OCI-LY7 (cell line): Measurements from ENCODE around the gene PFKFB4. TPM values are rescaled to one million over a fixed set of nuclear protein-coding genes. Genes with fewer than 3 reads are reported as not detected.
"Not testable (repeated sequence)": the region's sequence is repeated elsewhere in the genome, so short reads cannot be mapped to it uniquely, and the experiment has no call there.

Source experiments
- BruUV-seq: library from RNA; stranded (reverse); fragments of 400-500 nt; replicated peaks from 2 replicates; lab custom pipeline; 2021; lab: Mats Ljungman, UMichigan
- CTCF ChIA-PET: fragments of 300-600 bp; sonication (Branson Sonifier 250); formaldehyde crosslinking; loops from one replicate; lab custom pipeline; 2022; ENCODE audit warnings: antibody characterized with exemption; ENCODE audit not compliant: unreplicated experiment; lab: Charles Lee
- POLR2A ChIA-PET: fragments of 300-600 bp; sonication (Branson Sonifier 250); formaldehyde crosslinking; loops from one replicate; lab custom pipeline; 2022; ENCODE audit warnings: antibody characterized with exemption; lab: Charles Lee
- DNase-seq: peaks from one replicate; pipeline ENCODE4 v3.0.0-alpha.2; 2015; ENCODE audit warnings: low spot score
- H2AFZ ChIP-seq: fragments of 200-600 bp; sonication (generic), shearing (Covaris generic); 2 replicates; pipeline ENCODE4 v1.6.1; 2014; ENCODE audit warnings: mild to moderate bottlenecking, antibody characterized with exemption, low read length, moderate library complexity
- H3K27ac ChIP-seq: fragments of 200-600 bp; sonication (generic); 2 replicates; pipeline ENCODE4 v1.5.1; 2014; ENCODE audit warnings: mixed run types, low read depth, mild to moderate bottlenecking, moderate library complexity, low read length, inconsistent platforms; ENCODE audit not compliant: poor library complexity, severe bottlenecking
- H3K36me3 ChIP-seq: fragments of 200-600 bp; sonication (generic); 2 replicates; pipeline ENCODE4 v1.6.1; 2014; ENCODE audit warnings: mild to moderate bottlenecking, antibody characterized with exemption, low read length, moderate library complexity, mixed read lengths; ENCODE audit not compliant: insufficient read depth
- H3K4me1 ChIP-seq: fragments of 200-600 bp; sonication (generic); 2 replicates; pipeline ENCODE4 v1.5.1; 2014; ENCODE audit warnings: mild to moderate bottlenecking, low read length; ENCODE audit not compliant: insufficient read depth, poor library complexity, severe bottlenecking
- H3K4me2 ChIP-seq: fragments of 200-600 bp; sonication (generic); 2 replicates; pipeline ENCODE4 v1.6.1; 2014; ENCODE audit warnings: mild to moderate bottlenecking, low read length
- H3K4me3 ChIP-seq: fragments of 200-600 bp; sonication (generic); 2 replicates; pipeline ENCODE4 v1.5.1; 2014; ENCODE audit warnings: mild to moderate bottlenecking, low read depth, low read length; ENCODE audit not compliant: poor library complexity, severe bottlenecking
- H3K79me2 ChIP-seq: fragments of 200-600 bp; sonication (generic); 2 replicates; pipeline ENCODE4 v1.6.1; 2016; ENCODE audit warnings: low read depth, mild to moderate bottlenecking, low read length, moderate library complexity, mixed read lengths; ENCODE audit not compliant: insufficient read depth
- H3K9me2 ChIP-seq: fragments of 200-600 bp; sonication (generic); 2 replicates; pipeline ENCODE4 v1.6.1; 2016; ENCODE audit warnings: mild to moderate bottlenecking, low read length, mixed read lengths; ENCODE audit not compliant: insufficient read depth
- H3K9me3 ChIP-seq: fragments of 200-600 bp; sonication (generic); 2 replicates; pipeline ENCODE4 v1.6.1; 2014; ENCODE audit warnings: mild to moderate bottlenecking, mixed run types, low read length, mixed read lengths
- H4K20me1 ChIP-seq: fragments of 200-600 bp; sonication (generic); 2 replicates; pipeline ENCODE4 v1.6.1; 2014; ENCODE audit warnings: mild to moderate bottlenecking, antibody characterized with exemption, low read length, moderate library complexity, mixed read lengths; ENCODE audit not compliant: insufficient read depth
- CTCF ChIP-seq: fragments of 200-600 bp; sonication (generic); conservative IDR thresholded peaks from 2 replicates; pipeline ENCODE4 v1.5.1; 2014; ENCODE audit warnings: mild to moderate bottlenecking, antibody characterized with exemption, low read length, moderate library complexity, mixed read lengths
- EZH2phosphoT487 ChIP-seq: fragments of 200-600 bp; sonication (generic); IDR thresholded peaks from 2 replicates; pipeline ENCODE4 v1.6.1; 2018; ENCODE audit warnings: low read depth, borderline replicate concordance, mild to moderate bottlenecking, mixed run types, antibody characterized with exemption, low read length, moderate library complexity, mixed read lengths
- intact Hi-C: fragments of 100-400 bp; cut with micrococcal nuclease; formaldehyde crosslinking; loops from one replicate; pipeline ENCODE4 v1.10.0; 2022; ENCODE audit not compliant: unreplicated experiment
- total RNA-seq, 2 experiments: library from RNA; depleted of rRNA in 1 of 2; stranded (reverse); fragments of >200 nt in 1 of 2; shearing (Covaris generic) in 1 of 2; gene quantifications; 2 replicates each; pipeline ENCODE4 v1.2.3, GENCODE V29; 2014 to 2022

Gene PFKFB4
- total RNA-seq, 2 experiments from 2014 or later: 5.0 to 29.0 TPM

GRCh38 chr3:48486952-48487351 is 69.7 kb downstream of the PFKFB4 start:
- ChIA-PET POLR2A (no interaction called here), CTCF (no interaction called here)
- H3K4me2 ChIP-seq: no peak overlapping the region
- no peaks in the 10 kb centered on the region for H3K9me3 ChIP-seq
- no peak overlapping the region for H2AFZ ChIP-seq
- peaks cover 12% of the 10 kb centered on the region for H3K4me1 ChIP-seq
- BruUV-seq: no TSS peak
- no peaks in the 10 kb centered on the region for H3K36me3 ChIP-seq
- intact Hi-C loops: no loop called here
- no peaks in the 10 kb centered on the region for H3K79me2 ChIP-seq
- no peaks in the 10 kb centered on the region for H3K9me2 ChIP-seq
- no peaks in the 10 kb centered on the region for H4K20me1 ChIP-seq
- no peak overlapping the region for H3K27ac ChIP-seq
- no peak for DNase-seq
- H3K4me3 ChIP-seq: no peak overlapping the region
- TF ChIP-seq EZH2phosphoT487: no peak
- TF ChIP-seq CTCF: no peak

- H4K20me1 ChIP-seq, H3K79me2 ChIP-seq, H3K9me2 ChIP-seq, H3K27ac ChIP-seq, H3K4me3 ChIP-seq, BruUV-seq, intact Hi-C loops, DNase-seq, CTCF ChIA-PET, H2AFZ ChIP-seq, H3K36me3 ChIP-seq, H3K4me2 ChIP-seq, H3K9me3 ChIP-seq: not testable (repeated sequence)
- POLR2A ChIA-PET: interaction anchor here (1.0 kb wide), 1 partner anchor 24 kb away, joined by 4 read pairs; no protein-coding TSS in a partner anchor
- peaks cover 23% of the 10 kb centered on the region for H3K4me1 ChIP-seq
Measured at GRCh38 chr3:48482822-48483221, 73.8 kb downstream of the PFKFB4 start.

GRCh38 chr3:48480891-48481290 is 75.7 kb downstream of the PFKFB4 start:
- CTCF ChIA-PET, H3K36me3 ChIP-seq, H3K79me2 ChIP-seq, H3K4me2 ChIP-seq, H3K9me3 ChIP-seq, BruUV-seq, H3K27ac ChIP-seq, H3K9me2 ChIP-seq, H3K4me3 ChIP-seq, POLR2A ChIA-PET, DNase-seq, intact Hi-C loops, H4K20me1 ChIP-seq, H2AFZ ChIP-seq: not testable (repeated sequence)
- peaks cover 23% of the 10 kb centered on the region for H3K4me1 ChIP-seq
